DMS79 treated with DMSO at 0.1 percent for 48 hours (cell line): ENCODE data around the gene N4BP2L2.

Experiments
- DNase-seq: peaks from one replicate; lab custom pipeline; 2025; lab: John Stamatoyannopoulos, UW

N4BP2L2 gene

GRCh38 chr13:32468502-32469142 lies 70.0 kb downstream of the N4BP2L2 start:
- DNase-seq: no peak

GRCh38 chr13:32456591-32456990 lies 82.0 kb downstream of the N4BP2L2 start:
- DNase-seq: no peak

GRCh38 chr13:32455594-32455903 lies 83.0 kb downstream of the N4BP2L2 start:
- DNase-seq: no peak

GRCh38 chr13:32454886-32455593 lies 83.6 kb downstream of the N4BP2L2 start:
- no peak for DNase-seq

GRCh38 chr13:32453981-32454380 lies 84.6 kb downstream of the N4BP2L2 start:
- no peak for DNase-seq

GRCh38 chr13:32448972-32449371 lies 89.6 kb downstream of the N4BP2L2 start:
- no peak for DNase-seq

GRCh38 chr13:32447894-32448623 lies 90.5 kb downstream of the N4BP2L2 start:
- no peak for DNase-seq

- no peak for DNase-seq
Observed at GRCh38 chr13:32446773-32447465, 91.7 kb downstream of the N4BP2L2 start.

- no peak for DNase-seq
Observed at GRCh38 chr13:32446220-32446619, 92.4 kb downstream of the N4BP2L2 start.

GRCh38 chr13:32445461-32445860 lies 93.1 kb downstream of the N4BP2L2 start:
- DNase-seq: no peak

- DNase-seq: no peak
Observed at GRCh38 chr13:32443111-32443510, 95.5 kb downstream of the N4BP2L2 start.

GRCh38 chr13:32438871-32439270 lies 99.7 kb downstream of the N4BP2L2 start:
- no peak for DNase-seq

- DNase-seq: no peak
Observed at GRCh38 chr13:32432856-32433255, 105.7 kb downstream of the N4BP2L2 start.

- DNase-seq: no peak
Observed at GRCh38 chr13:32431361-32431760, 107.2 kb downstream of the N4BP2L2 start.

GRCh38 chr13:32430018-32430747 lies 108.4 kb downstream of the N4BP2L2 start:
- DNase-seq: no peak

- no peak for DNase-seq
Observed at GRCh38 chr13:32429433-32429909, 109.1 kb downstream of the N4BP2L2 start.

GRCh38 chr13:32428581-32429432 lies 109.8 kb downstream of the N4BP2L2 start:
- DNase-seq: no peak

- peak; percentile 61 for DNase-seq
Observed at GRCh38 chr13:32427852-32428580, 110.6 kb downstream of the N4BP2L2 start, which contains the start of gene N4BP2L1. TSS of gene N4BP2L1 (minus strand) at chr13:32428130. CDS start at chr13:32428082, 48 bp downstream.

GRCh38 chr13:32426990-32427851 lies 111.4 kb downstream of the N4BP2L2 start:
- DNase-seq: no peak
